ENCODE results near the gene TECTB.

The TECTB gene

DNA sequence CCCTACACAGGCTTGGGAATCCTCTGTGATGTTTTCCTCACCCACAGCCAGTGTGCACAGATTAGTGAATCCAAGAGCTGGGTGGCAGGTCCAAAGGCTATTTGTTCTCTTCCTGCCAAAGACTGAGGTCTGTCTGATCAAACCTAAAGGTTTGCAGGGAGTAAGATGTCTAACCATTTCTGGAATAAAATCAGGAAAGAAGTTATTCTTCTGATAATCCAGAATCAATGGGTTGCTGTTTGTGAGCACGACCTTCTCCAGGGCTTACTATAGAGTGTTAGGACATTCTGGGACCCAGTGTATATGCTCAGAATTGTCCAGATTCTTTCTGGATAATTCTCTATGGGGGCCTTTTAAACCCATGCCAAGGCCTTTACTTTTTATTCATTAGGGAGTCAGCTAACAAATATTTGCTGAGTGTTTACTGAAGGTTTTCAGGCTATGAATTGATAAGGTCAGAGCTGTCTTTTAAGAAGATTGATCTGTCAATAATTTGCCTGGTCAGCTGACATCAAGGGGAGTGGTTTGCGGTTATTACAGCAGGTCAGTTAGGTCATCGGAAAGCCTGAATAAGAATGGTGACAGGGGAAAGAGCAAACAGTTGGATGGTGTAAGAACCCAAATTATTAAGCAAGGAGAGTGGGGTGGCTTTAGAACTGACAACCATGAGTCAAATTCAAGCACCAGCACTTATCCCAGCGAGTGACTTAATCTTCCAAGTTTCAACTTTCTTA, 7.5 kb upstream of the TECTB start:
- no peak for DNase-seq

DNA sequence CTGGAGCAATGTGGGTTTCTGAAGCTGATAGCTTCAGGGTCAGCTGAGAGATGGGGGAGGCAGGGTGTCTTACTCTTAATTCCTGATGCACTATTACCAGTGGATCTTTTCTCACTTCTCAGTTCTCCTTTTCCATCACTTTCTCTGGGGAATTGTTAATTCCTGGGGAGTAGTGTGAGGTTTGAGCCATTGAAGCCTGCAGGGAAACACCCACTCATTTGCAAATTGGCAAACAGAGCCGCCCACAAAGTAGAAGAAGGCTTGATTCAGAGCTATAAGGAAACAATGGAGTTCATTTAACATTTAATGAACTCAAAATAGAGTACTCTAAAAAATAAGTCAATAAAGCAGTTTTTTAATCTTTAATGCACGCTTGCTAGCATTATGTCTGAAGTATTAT, 4.3 kb upstream of the TECTB start:
- no peak for DNase-seq

DNA sequence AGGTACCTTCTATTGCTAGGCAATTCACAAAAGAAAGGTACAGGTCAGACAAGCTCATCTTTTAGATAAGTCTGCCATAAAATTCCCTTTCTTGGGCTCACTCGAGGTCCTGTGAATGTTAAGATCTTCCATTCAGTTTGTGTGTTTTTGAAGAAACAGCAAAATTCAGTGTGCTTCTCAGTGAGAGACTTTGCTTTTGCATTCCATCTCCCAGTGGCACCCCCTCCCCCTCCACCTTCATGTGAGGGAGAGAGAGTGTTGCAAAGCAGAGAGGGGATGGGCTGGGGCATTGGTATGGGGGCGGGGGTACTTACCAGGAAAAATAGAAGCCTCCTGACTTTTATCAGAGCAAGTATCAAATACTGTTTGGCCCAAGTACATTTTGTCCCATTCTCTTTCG, 3.8 kb upstream of the TECTB start:
- no peak for DNase-seq

DNA sequence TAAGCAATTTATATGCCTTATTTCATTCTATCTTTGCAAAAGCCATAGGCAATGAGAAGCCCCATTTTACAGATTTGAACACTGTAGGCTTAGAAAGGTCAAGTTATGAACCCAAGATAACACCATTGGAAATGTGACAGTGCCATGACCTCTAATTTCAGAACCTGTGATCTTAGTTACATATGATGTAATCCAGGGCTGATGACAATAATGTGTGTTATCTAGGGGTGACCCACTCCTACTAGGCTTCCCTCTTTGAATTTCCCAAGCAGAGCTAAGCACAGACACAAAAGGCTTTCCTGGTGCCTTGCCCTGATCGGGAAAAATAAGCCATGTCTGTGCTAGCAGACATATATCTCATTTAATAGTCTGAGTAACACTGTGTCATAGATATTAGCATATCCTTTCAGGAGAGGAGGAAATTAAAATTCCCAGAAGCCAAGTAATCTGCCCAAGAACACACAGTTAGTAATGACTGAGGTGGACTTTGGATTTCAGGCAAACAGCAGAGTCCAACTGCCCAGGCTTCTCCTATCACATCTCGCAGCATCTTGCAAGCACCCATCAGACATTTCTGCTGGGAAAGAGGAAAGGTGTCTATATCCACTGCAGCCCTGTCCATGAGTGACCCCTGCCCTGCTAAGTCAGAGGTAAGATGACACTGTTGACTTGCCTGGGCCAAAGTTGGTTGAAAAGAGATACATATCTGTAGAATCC, 2.8 kb upstream of the TECTB start:
- no peak for DNase-seq

DNA sequence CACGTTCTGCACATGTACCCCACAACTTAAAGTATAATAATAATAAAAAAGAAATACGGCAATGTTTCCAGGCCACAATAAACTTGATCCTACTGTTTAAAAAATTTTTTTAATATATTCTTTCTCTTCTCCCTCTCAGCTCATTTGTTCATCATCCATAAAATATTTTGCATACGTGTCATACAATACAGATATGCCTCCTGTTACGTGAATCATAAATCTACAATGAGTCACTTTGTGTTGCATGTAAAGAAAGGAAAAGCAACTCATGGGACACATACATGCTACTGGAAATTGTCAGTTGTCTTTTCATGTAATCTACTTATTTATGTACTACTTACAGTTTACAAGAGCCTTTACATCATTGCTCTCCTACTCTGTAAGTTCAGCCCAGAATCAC, 1.1 kb upstream of the TECTB start:
- DNase-seq, result no peak

DNA sequence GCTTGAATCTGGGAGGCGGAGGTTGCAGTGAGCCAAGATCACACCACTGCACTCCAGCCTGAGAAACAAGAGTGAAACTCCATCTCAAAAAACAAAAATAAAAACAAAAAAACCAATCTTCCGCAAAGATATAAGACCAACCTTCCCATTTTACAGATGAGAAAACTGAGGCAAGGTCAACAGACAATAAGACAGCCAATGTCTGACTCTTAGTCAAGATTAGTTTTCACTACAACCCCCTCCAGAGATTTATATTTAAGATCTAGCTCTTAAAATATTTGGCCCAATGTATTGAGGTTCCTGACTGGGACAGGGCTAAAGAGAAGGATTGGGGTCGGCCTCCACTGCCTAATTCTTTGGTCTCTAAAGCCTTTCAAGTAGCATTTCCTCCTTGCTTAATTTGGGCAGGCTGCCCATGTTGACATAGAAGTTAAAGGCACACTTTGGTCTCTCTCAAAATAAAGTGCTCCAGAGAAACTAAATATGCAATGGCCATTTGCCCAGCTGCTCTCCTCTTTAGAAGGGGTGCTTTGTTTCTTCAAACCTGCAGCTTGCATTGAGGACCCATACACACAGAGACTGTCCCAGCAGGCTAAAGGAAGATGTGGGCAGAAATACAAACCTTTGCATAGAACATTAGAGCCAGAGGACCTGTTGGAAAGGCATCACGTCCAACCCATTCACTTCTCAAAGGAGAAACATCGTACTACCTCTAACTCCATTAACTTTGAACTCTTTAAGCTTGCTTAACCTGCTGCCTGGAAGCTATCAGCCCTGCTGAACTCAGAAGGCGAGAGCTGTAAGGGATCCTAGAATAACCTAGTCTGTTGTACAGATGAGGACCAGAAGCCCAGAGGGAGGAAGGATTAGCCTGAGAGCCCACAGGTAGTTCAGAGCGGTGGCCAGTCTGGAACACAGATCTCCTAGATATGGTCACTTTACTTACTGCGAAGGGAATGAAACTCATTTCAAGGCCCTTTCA, 3.9 kb downstream of the TECTB start:
- DNase-seq, result no peak

DNA sequence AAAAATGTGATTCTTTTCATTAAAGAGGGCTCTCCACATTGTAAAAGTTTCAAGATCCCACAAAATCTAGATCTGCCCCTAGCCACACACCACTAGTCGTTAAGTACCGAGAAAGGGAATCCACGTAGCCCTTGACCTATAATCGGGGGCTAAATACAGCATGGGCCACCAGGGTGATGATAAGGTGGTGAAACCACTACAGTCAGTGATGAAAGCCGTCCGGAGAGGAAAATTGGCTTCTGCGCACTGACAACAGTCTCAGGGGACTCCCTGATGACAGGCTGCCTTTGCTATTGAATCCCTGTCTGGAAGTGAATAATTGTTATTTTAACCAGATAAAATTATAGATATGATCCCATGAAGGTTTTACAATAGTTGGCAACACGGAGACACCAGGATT, 4.6 kb downstream of the TECTB start:
- no peak for DNase-seq

DNA sequence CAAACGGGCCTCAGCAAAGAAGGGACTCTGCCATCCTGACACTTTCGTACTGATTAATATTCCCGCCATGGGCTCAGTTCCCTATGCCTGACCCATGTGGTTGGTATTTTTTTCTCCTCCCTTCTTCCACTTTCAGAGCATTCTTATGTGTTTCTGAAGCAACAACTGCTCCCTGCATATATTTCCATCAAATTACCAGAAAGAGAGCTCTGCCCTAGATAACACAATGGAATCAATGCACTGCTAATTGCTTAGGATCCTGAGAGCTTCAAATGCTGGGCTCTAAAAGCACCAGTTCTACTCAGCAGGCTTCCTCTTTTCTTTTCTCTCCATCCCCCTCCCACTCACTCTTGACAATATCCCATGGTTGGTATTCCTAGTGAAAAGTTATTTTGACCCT, 5.3 kb downstream of the TECTB start:
- DNase-seq, result no peak

DNA sequence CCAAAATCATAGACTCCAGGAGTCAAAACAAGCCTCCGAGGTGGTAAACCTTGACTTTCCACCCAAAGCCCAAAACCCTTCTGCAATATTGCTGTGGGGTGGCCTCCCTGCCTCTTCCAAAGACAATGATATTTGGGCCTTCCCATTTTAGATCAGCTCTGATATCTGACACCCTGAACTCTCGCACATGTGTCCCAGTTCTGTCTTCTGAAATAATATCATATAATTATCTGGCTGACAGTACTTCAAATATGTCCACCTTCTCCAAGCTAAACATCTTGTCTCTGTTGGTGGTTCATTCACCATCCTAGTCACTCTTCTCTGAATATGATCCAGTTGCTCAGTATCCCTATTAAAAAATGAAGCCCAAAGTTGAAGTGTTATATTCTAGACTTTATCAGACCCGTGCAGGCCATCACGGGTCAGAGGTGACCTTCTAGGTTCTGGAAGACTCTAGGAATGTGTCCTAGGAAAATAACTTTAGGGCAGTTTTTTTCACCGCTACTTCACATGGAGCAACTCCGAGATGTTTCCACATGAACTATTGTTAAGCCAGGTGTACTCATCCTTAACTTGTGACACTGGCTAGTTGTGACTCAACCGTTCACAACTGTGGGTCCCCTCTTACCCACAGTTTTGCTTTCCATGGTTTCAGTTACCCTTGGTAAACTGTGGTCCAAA, 6.3 kb downstream of the TECTB start:
- no peak for DNase-seq

DNA sequence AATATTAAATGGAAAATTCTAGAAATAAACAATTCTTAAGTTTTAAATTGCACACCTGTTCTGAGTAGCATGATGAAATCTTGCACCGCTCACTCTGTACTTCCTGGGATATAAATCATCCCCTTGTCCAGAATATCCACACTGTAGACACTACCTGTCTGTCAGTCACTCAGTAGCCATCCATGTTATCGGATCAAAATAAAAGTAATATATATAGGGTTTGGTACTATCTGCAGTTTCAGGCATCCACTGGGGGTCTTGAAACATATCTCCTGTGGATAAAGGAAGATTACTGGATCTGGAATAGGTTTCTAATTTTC, 6.8 kb downstream of the TECTB start:
- DNase-seq, result no peak

DNA sequence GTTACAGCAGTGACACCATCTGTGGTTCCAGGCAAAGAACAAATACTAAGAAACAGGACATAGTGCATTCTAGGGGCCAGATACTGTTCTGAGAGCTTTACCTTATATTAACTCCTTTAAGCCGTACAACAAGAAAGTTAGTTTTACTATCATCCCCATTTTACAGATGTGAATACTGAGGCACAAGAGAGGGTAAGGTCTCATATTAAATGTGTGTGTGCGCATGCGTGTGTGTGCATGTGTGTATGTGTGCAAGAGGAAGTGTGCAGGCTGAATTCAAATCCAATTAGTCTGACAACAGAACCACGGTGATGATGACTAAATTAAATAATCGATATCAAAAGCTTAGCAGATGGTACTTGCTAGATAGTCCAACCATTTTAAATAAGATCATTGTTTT, 11.0 kb downstream of the TECTB start:
- no peak for DNase-seq

DNA sequence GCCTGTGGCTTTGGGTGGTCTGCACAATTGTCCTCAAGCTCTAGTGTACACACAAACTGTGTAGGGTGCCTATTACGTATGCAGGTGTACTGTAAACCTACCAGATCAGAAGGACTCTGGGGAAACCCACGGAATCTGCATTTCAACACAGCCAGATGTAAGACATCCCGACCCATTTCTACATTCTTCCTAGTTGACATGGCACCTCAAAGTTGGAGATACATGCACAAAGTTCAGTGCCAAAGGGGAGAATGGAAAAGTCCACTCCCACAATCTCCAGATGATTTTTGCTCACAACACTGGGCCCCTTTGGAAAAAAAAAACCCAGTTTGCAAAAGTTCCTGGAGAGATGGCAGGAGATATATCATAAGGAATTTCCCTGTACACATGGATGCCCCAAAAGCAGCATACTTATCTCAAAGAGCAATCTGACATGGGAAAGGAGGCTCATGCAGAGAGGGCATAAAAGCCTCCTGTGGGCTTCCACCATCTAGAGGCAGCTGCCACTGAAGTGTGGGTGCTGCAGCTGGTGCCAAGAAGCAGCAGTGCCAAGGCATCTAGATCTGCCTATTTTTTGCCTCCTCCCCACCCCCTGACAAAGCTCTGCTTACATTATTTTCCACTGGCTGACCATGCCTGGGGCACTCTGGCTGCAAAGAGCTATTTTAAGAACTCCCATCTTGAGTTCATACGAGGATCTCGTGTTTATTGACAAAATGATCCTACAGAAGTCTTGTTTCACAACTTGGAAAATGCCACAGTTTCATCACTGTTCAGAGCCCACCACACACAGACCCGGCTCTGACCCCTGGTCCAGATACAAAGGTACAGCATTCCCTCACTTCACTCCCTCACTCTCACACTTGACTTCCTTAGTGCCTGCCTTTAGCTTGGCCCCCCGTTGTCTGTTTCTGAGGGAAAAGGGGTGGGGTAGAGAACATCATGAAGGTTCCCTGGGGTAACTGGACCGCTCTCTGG, 12.9 kb downstream of the TECTB start:
- no peak for DNase-seq

DNA sequence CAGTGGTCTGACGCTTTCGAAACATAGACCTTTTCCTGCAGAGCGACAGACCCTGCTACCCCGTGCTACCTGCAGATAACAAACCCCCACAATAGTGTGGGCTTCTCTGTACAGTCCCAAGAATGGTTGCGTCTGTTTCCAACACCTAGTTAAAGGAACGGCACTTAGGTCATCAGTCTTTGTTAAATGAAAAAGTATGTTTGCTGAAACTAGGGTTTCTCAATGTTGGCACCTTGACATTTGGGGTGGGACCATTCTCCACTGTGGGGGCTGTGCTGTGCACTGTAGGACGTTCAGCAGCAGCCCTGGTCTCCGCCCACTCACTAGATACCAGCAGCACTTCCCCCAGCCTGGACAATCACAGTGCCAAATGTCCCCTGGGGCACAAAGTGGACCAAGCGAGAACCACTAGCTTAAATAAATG, 13.7 kb downstream of the TECTB start:
- no peak for DNase-seq

DNA sequence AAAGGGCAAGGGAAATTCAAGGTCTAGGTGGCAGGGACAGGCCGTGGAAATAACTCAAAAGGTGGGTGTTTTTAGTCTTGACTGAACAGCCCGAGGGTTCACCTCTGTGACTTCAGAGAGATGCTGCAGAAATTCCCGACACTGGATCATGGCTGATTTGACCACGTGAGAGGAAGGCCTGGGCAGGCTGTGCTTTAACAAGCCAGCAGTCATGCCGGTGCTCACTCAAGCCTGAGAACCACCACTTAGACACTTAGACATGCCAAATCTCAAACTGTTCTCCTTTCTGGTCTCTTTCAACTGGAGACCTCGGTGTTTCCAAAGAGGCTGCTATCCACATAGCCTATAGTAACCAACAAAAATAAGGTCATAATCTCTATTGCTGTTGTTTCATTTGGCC, 15.4 kb downstream of the TECTB start:
- no peak for DNase-seq

DNA sequence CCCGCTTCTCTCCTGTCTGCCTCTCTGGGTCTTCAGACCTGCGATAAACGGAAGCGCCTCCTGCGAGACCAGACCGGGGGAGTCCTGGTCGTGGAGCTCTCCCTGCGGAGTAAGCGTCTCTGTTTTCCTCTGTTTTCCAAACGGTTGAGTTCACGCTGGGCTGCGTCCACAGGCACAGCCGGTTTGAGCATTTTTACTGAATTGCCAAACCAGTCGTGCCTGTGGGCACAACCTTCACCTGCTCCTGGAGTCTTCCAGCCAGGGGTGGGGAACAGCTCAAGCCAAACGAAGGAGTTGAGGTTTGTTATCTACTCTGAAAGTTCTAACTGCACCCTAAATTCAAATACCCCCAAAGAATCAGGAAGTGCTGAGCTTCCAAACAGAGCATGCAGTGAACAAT, 16.3 kb downstream of the TECTB start:
- DNase-seq, result no peak

DNA sequence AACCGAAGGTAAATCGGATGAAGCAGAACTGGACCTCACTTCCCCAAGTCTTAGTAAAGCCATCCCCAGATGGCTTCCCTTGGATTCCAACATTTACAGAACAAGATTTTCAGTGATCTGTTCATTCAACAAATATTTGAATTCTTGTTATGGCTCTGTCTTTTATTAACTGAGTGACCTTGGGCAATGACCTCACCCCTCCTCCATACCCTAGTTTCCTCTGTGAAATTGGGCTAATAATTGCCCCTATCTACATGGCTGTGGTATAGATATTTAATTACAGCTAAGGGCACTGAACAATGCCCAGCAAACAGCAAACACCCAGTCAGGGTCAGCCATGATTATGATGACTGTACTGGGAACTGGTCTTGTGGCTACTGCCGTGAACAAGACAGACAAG, 19.1 kb downstream of the TECTB start:
- DNase-seq, result no peak

DNA sequence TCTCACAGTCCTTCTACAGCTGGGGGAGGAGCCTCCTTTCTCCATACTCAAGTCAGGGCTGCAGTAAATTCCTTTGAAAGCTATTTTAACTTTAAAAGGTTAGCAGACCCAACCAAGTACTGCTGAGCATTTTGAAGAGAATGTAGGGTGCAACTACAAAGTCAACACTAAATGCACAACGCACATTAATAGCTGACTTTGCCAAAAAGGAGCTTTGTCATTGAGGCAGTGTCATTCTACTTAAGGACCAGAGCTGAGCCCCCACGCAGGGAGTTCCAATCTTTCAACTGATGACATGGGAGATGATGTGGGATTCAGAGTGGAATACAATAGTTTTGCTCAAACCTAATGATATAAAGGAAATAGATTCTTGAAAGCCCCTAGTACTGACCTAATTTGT, 20.3 kb downstream of the TECTB start:
- no peak for DNase-seq

DNA sequence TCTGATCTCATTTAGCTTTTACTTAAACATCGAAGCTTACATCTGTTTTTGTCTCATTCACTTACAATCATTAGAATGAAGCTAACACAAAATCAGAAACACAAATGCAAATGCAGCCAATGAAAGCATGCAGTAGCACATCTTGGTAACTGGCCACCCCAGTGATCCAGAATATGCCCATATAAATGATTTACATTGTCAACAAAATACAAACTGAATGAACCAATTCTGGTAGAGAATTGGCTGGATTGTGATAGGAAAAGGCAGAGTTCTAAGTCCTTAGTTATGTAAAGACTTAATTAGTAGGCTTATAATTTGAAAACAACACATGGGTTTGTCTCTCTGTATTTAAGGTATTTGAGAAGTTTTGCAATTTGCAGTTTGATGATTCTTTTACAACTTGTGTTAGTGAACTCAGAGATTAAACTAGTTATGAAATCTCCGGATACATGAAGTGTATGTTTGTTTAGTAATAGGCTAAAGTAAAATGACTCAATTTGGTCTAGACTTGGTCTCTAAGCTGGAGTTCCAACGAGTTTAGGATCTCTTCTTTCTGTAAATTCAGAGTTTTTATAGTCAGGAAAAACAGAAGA, 21.2 kb downstream of the TECTB start:
- no peak for DNase-seq

DNA sequence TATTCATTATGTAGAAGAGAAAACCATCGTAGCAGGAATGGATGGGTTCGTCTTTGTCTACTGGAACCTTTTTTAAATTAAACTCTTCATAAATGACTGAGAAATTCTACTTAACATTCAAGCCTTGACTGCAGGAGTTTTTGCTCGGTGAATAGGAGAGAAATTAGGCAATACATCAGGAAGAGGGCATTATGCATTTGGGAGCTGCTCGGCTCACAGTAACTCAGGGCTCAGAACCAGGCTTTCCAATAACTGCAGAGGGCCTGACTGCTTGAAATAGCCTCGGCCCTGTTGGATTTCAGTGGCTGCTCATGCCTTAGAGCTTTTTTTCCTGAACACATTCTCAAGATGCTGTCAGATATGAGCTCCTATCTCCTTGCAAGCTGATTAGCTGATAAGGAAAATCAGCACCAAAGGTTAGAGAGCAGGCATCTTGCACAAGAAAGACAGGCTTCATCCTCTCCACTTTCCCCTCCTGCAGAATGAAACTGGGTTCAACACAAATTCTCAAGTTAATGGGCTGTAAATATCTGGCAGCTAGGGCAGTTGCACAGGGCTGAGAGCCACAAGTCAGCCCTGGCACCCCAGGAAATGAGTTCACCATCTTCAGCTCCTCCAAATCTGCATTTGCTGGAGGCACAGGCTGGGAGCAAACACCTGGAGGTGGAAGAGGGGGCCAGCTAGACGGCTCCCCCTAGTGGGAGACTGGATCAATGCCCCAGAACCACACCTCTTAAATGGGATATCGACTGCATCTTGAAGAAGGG, 24.3 kb downstream of the TECTB start:
- no peak for DNase-seq

DNA sequence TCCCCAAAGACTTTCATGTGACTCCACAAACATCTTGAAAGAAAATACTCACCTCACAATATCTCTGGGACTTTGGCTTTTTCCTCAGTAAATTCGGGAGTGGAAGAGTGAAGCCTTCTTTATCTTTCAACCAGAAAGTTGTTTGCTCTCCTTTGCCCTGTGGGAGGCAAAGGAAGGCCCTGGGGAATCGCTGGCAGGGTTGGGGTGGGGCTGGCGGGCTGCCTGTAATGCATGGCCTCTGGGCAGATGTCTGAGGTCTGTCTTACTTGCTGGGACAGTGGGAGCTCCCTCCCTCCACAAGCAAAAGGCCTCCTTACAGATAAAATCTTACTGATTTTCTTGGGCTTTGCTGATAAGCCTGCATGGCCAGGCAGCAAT, 24.9 kb downstream of the TECTB start:
- DNase-seq, result no peak

DNA sequence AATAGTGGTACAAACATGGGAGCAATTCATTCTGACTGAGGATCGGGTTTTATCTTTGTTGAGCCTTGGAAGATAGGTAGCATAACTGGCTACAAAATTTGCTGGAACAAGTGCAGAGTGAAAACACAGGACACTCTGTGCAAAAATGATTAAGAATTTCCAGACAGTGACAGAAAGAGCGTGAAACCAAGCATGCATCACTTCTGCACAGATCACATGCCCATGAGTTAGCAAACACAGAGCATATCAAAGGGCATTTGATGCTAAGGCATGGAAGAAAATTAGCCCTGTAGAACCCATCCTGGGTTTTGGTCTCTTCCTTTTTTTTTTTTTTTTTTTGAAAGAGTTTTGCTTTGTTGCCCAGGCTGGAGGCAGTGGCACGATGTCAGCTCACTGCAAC, 28.3 kb downstream of the TECTB start:
- no peak for DNase-seq

Measured in GOT3 (cell line).